Left lung (tissue), 10 donors: ENCODE measurements around the gene PSD4. TPM values are rescaled to one million over a fixed set of nuclear protein-coding genes. Genes with fewer than 3 reads are reported as not detected.

Experiments used
- ATAC-seq: fragments of 200-7000 bp; cut with Tn5 transposase; one replicate; pipeline ENCODE4 v1.9.1; 2020; ENCODE audit warnings: moderate library complexity
- DNase-seq, 4 donors: peaks; one replicate each; pipeline ENCODE4 v3.0.0-alpha.2; 2013 to 2020
- H3K27ac ChIP-seq, 2 donors: fragments of 200-600 bp; sonication (generic) in 1 of 2; one replicate each; pipeline versions ENCODE4 v1.5.0 to v1.8.0; 2020 to 2021
- H3K27me3 ChIP-seq, 2 donors: fragments of 200-600 bp; sonication (generic) in 1 of 2; one replicate each; pipeline versions ENCODE4 v1.5.0 to v1.8.0; 2020 to 2021
- H3K36me3 ChIP-seq, 2 donors: fragments of 200-600 bp; sonication (generic) in 1 of 2; one replicate each; pipeline versions ENCODE4 v1.5.0 to v1.8.0; 2020 to 2021
- H3K4me1 ChIP-seq, 2 donors: fragments of 200-600 bp; one replicate each; pipeline ENCODE4 v1.8.0; 2021
- H3K4me3 ChIP-seq, 2 donors: fragments of 200-600 bp; sonication (generic) in 1 of 2; one replicate each; pipeline versions ENCODE4 v1.5.0 to v1.8.0; 2020 to 2021; ENCODE audit warnings: mild to moderate bottlenecking in 1 of 2
- H3K9me3 ChIP-seq, 2 donors: fragments of 200-600 bp; sonication (generic) in 1 of 2; one replicate each; pipeline versions ENCODE4 v1.5.0 to v1.8.0; 2020 to 2021
- CTCF ChIP-seq, 2 donors: fragments of 200-600 bp; sonication (generic) in 1 of 2; IDR thresholded peaks; one replicate each; pipeline versions ENCODE4 v1.5.0 to v1.8.0; 2021; ENCODE audit warnings: antibody characterized with exemption in 2 of 2
- intact Hi-C, 2 donors: fragments of 100-400 bp; cut with DNase I; formaldehyde crosslinking; loops; one replicate each; pipeline versions ENCODE4 v1.11.2 to v1.14.2; 2022
- polyA plus RNA-seq, 6 donors: library from polyadenylated mRNA; unstranded; fragments of 120-200 nt; gene quantifications; one replicate each; pipeline ENCODE4 v1.2.1, GENCODE V29; 2013; ENCODE audit not compliant: insufficient read length in 6 of 6
- total RNA-seq, 2 donors: library from RNA; stranded (reverse); fragmentation: NEBNext Ultra II Directional; extraction: Animal tissue kit (Norgen Biotek cat#: 25700); gene quantifications; one replicate each; pipeline ENCODE4 v1.2.1, GENCODE V29; 2021
- donor health status: DM: no; HTN: yes; CAD: no.
- donor health status: DM: no; HTN: no; CAD: no.

Gene PSD4
- total and polyA plus RNA-seq, 8 donors, result 15.3 to 50.2 (median 20.7) TPM

- Histone ChIP-seq H3K4me3 (no peak overlapping the region), H3K27ac (no peak overlapping the region), H3K36me3 (no peaks in the 10 kb centered on the region), H3K4me1 (peaks cover 0 to 9% of the 10 kb centered on the region in 2 donors), H3K27me3 (peaks cover 0 to 12% of the 10 kb centered on the region in 2 donors), H3K9me3 (no peaks in the 10 kb centered on the region)
- TF ChIP-seq CTCF (IDR thresholded peaks at IDR 0.05), result no peak
- ATAC-seq (no peak), DNase-seq (no peak)
- intact Hi-C loops, result no loop called here
These were observed 10.9 kb upstream of the PSD4 start for GRCh38 chr2:113162869-113163268.

- intact Hi-C loops, result no loop called here
- Histone ChIP-seq H3K36me3 (no peaks in the 10 kb centered on the region), H3K4me3 (no peak overlapping the region), H3K27me3 (peaks cover 0 to 2% of the 10 kb centered on the region in 2 donors), H3K4me1 (peaks cover 0 to 13% of the 10 kb centered on the region in 2 donors), H3K9me3 (no peaks in the 10 kb centered on the region), H3K27ac (no peak overlapping the region)
- no peak for ATAC-seq
- no peak for DNase-seq
- no peak for TF ChIP-seq CTCF (IDR thresholded peaks at IDR 0.05)
These were observed 9.4 kb upstream of the PSD4 start for GRCh38 chr2:113164215-113164929.

GRCh38 chr2:113164930-113165585 lies 8.7 kb upstream of the PSD4 start:
- Histone ChIP-seq H3K9me3 (no peaks in the 10 kb centered on the region), H3K27me3 (no peaks in the 10 kb centered on the region), H3K4me3 (no peak overlapping the region), H3K4me1 (peaks cover 0 to 20% of the 10 kb centered on the region in 2 donors), H3K27ac (no peak overlapping the region), H3K36me3 (no peaks in the 10 kb centered on the region)
- no peak for TF ChIP-seq CTCF (IDR thresholded peaks at IDR 0.05)
- DNase-seq (no peak), ATAC-seq (no peak)
- intact Hi-C loops, result no loop called here

- H3K36me3 ChIP-seq, result no peaks in the 10 kb centered on the region
- peaks cover 0 to 21% of the 10 kb centered on the region in 2 donors for H3K4me1 ChIP-seq
- DNase-seq (peak in 1 of 4 donors; percentile 14), ATAC-seq (no peak)
- no peak overlapping the region for H3K27ac ChIP-seq
- H3K4me3 ChIP-seq, result no peak overlapping the region
- intact Hi-C loops, result no loop called here
- H3K9me3 ChIP-seq, result no peaks in the 10 kb centered on the region
- H3K27me3 ChIP-seq, result no peaks in the 10 kb centered on the region
- TF ChIP-seq CTCF (IDR thresholded peaks at IDR 0.05), result no peak
These were observed 7.6 kb upstream of the PSD4 start for GRCh38 chr2:113166187-113166645.
